HG03571 (cell line): ENCODE measurements around the gene TFPT.

ENCODE experiments used
- ATAC-seq: cut with Tn5 transposase; IDR thresholded peaks from one replicate; pipeline ENCODE4 v1.9.1; 2021; ENCODE audit not compliant: unreplicated experiment

Gene TFPT

GRCh38 chr19:54115109-54116063 is at the start of gene TFPT, which contains the start of gene PRPF31:
TFPT (minus strand) TSS chr19:54115657; CDS start chr19:54115269, 388 bp downstream.
PRPF31 (plus strand) TSS chr19:54115754; CDS start chr19:54118279, 2,525 bp downstream.
- peak; percentile 73 for ATAC-seq

GRCh38 chr19:54165222-54165621 is 49.8 kb upstream of the TFPT start:
- no peak for ATAC-seq

- ATAC-seq, result no peak
Measured at GRCh38 chr19:54164369-54165068, 49.1 kb upstream of the TFPT start.

- ATAC-seq, result no peak
Measured at GRCh38 chr19:54162884-54163283, 47.4 kb upstream of the TFPT start.

- ATAC-seq, result no peak
Measured at GRCh38 chr19:54162241-54162805, 46.9 kb upstream of the TFPT start.

- no peak for ATAC-seq
Measured at GRCh38 chr19:54160854-54161253, 45.4 kb upstream of the TFPT start.

- no peak for ATAC-seq
Measured at GRCh38 chr19:54160182-54160811, 44.8 kb upstream of the TFPT start.

- peak; percentile 87 for ATAC-seq
Measured at GRCh38 chr19:54159352-54160181, 44.1 kb upstream of the TFPT start, which contains the start of gene LENG1. LENG1 (minus strand) TSS chr19:54159721; CDS start chr19:54159695, 26 bp downstream.

- ATAC-seq, result no peak
Measured at GRCh38 chr19:54158812-54159351, 43.4 kb upstream of the TFPT start.

- ATAC-seq, result no peak
Measured at GRCh38 chr19:54156953-54157352, 41.5 kb upstream of the TFPT start.

GRCh38 chr19:54156490-54156889 is 41.0 kb upstream of the TFPT start:
- ATAC-seq, result no peak

GRCh38 chr19:54155694-54156093 is 40.2 kb upstream of the TFPT start:
- no peak for ATAC-seq

- ATAC-seq, result no peak
Measured at GRCh38 chr19:54154603-54155345, 39.3 kb upstream of the TFPT start.

GRCh38 chr19:54153731-54154326 is 38.4 kb upstream of the TFPT start:
- ATAC-seq, result no peak

- no peak for ATAC-seq
Measured at GRCh38 chr19:54152878-54153524, 37.5 kb upstream of the TFPT start.

- no peak for ATAC-seq
Measured at GRCh38 chr19:54152267-54152666, 36.8 kb upstream of the TFPT start.

GRCh38 chr19:54151362-54152035 is 36.0 kb upstream of the TFPT start:
- ATAC-seq, result no peak
